Stimulated activated naive CD4-positive, alpha-beta T cell (primary cell): ENCODE data around the gene TMEM260.
"Not testable (repeated sequence)": the region's sequence is repeated elsewhere in the genome, so short reads cannot be mapped to it uniquely, and the experiment has no call there.

Experiments
- DNase-seq, 6 experiments: peaks; one replicate each; lab custom pipeline; 2025; lab: John Stamatoyannopoulos, UW

Gene TMEM260

DNA sequence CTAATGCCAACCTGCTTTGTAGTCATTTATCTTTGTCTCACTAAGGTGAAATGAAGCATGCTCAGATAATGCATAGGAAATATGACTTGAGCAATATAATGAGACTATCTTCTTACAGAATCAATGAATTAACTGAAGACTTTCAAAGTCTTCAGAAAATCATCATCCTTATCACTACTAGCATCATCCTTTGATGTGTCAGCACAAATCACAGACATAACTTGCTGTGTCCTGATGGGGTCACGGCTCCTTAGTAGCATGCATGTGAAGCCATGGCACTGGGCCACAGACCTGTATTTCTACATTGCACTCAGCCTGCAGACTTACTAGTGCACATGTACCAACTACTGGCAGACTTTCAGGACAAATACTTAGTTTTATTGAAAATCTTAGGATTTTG lies 18.9 kb downstream of the TMEM260 start:
- DNase-seq: no peak

DNA sequence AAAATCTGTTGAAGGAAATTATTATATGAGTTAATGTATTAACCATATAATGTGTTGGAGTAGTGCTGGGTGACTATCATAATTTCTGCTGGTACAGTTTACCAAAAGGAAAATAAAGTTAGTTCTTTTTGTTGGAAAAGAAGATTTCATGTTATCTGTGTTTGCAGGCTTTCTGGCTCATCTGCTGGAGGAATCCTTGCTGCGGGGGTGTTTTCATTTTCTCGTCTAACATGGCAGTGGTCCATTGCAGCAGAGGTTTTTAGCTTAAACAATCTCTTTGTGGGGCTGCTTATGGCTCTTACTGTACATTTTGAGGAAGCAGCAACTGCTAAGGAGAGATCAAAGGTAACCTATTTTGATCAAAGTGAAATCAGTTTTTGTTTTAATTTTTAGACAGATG lies 24.1 kb downstream of the TMEM260 start:
- no peak for DNase-seq

GRCh38 chr14:56608689-56609088 lies 29.1 kb downstream of the TMEM260 start:
- no peak for DNase-seq

- not testable (repeated sequence) for DNase-seq
These were observed 32.1 kb downstream of the TMEM260 start for GRCh38 chr14:56611663-56612062.

- no peak for DNase-seq
These were observed 37.5 kb downstream of the TMEM260 start for GRCh38 chr14:56617084-56617483.

DNA sequence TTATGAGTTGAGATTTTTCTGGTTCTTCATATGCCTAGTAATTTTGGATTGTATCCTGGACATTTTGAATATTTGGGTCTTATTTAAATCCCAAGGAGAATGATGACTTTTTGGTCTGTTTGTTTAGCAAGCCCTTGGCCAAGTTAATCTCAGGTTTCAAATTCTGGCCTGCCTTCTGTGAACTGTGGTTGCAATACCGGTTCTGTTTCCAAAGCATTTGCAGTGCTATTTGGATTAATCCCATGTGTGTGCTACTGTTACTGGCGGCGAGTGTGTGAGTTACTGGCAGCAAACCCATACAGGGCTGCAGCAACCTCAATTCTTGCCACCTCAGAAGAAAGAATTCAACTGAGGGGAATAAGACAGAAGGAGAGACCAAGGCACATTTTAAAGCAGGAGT lies 51.1 kb downstream of the TMEM260 start:
- DNase-seq: no peak

DNA sequence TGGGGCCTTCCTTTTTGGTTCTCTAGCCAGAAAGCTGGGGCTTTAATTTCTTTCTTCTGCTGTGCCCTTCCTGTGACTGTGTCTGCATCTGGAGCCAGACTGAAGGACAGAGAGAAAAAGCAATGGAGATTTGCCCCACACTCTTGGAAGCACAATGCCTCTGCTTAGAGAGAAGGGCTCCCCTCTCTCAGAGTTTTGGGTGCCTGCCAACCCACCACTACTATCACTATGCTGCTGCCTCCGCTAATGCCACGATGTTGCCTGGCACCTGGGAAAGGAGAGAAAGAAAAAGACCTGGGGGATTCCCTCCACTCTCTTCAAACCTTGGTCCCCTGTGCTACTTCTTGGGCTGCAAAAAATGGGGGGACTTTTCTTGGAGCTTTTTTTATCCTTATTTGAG lies 52.6 kb downstream of the TMEM260 start:
- no peak for DNase-seq

DNA sequence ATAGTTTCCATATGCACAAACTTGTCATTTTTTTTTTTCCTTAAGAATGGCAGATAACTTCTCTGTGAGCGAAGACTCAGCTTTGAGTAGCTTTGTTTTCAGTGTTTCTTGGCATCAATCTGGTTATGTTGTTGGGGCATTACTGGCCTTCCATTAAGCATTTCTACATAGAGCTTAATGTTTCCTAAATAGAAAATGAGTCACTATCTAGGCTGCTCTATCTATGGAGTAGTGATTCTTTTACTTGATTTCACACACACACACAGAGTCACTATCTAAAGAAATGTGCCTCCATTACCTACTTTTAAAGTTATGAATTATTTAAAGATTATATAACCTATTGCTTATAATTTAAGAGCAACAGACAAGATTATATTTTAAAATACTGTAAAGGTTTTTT lies 53.9 kb downstream of the TMEM260 start:
- DNase-seq: no peak

- no peak for DNase-seq
These were observed 55.4 kb downstream of the TMEM260 start for GRCh38 chr14:56635041-56635440.

DNA sequence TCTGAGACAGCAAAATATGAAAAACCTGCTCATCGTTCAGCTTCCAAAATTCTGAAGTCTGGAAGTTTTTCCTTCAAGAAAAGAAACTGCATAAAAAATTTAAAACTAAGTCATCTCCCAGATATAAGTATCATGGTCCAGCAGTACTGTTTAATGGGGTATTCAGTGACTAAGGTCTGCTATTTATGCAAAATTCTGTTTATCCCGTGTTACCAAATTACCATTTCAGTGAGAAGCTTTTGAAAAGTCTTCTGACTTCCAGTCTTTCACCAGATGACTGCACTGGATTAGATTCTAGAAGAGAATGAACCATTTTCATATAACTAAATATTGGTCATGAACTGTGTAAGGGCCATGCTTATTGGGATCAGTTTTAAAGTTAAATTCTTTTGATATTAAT lies 67.9 kb downstream of the TMEM260 start:
- DNase-seq: no peak

DNA sequence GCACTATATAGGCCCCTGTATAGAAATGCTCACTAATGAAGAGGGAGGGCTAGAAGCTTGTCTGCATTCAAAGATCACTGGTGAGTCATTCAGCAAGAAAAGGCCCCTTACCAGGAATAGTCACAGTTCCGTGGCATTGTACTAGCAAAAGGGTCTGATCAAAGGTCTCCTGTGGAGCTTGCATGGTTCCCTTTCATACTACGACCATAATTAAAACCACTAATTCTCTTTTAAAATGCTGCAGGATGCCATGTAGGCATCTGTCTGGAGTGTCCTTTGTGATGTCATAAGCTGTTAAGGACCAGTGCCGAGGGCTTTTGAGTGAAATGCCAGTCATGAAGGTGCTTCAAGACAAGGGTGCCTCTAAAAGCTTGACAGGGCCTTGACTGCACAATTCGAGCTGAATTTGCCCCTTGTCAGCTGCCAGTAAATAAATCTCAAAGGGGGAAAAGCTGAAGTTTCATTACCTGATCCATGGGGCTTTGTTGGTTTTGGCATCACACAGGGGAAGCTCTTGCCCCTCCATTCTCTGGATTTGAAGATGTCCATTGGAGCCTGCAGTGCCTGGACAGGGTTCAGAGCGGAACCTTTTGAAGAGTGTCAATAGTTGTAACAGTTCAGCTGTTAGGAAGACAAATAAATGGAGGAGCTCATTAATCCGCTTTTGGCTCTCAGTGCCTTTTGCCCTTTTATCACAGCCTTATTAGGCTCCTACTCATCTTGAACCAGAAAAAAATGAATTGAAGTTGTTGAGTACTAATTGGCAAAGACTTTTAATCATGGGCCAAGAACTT lies 69.1 kb downstream of the TMEM260 start:
- DNase-seq: no peak

- no peak for DNase-seq
These were observed 69.8 kb downstream of the TMEM260 start for GRCh38 chr14:56649382-56649781.

GRCh38 chr14:56650048-56650447 lies 70.5 kb downstream of the TMEM260 start:
- no peak for DNase-seq

DNA sequence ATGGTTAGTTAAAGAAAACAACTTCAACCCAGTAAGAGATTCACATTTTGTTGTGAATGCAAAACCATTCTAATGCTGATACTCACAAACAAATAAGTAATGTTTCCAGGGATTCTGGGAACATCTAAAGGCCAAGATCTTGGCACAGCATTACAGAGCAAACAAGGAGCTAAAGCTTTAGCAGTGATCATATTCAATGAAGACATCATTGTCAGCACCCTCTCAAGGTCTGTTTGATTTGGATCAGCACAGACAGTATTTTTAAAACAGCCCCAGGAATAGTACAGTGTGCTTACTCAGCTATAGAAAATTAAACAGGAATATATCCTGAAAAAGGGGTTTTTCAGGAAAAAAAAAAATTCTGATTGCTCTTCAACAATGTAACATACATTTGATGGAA lies 71.4 kb downstream of the TMEM260 start:
- no peak for DNase-seq

DNA sequence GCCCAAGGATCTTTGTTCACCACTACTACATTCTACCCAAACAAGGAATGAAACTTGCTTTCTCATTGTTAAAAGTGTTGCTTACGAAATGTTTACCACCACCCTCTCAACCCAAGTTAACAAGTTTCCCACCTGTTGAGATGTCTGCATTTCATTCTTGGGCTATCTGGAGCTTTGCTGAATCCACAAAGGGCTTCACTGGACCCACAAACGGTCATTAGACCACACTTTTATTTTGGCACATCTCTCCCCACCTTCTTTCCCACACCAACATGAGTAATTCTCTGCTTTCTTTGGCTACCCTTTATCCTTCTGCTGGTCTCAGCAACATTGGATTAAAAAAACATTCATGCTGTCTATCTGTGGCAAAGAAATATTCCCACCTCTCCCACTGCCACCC lies 78.0 kb downstream of the TMEM260 start:
- no peak for DNase-seq

- DNase-seq: no peak
These were observed 79.8 kb downstream of the TMEM260 start for GRCh38 chr14:56659378-56659777.

DNA sequence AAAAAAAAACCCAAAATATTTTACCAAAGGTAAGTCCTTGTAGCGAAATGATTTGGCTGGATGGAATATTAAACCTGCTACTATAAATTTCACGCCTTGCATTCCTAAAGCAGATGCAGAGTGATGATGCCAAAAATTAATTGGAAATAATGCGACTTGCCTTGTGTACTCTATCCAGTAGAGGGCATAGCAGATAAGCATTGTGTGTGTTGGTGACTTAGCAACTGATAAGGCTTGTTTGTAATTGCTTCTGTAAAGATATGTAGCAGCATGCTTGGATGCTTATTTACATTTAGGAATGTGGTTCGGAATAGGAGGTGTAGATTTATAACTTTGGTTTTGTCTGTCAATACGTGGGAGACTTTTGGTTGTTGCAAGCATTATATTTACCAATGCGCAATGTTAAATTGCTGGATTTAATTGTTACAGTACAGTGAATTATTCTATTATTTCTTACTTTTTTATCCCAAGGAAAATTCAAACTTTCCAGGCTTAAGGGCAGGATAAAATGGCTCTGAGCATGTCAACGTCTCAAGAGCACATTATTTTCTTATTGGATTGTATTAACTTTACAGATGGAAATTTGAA lies 80.5 kb downstream of the TMEM260 start:
- peak in 2 of 6 experiments; percentile 0 to 1 for DNase-seq

DNA sequence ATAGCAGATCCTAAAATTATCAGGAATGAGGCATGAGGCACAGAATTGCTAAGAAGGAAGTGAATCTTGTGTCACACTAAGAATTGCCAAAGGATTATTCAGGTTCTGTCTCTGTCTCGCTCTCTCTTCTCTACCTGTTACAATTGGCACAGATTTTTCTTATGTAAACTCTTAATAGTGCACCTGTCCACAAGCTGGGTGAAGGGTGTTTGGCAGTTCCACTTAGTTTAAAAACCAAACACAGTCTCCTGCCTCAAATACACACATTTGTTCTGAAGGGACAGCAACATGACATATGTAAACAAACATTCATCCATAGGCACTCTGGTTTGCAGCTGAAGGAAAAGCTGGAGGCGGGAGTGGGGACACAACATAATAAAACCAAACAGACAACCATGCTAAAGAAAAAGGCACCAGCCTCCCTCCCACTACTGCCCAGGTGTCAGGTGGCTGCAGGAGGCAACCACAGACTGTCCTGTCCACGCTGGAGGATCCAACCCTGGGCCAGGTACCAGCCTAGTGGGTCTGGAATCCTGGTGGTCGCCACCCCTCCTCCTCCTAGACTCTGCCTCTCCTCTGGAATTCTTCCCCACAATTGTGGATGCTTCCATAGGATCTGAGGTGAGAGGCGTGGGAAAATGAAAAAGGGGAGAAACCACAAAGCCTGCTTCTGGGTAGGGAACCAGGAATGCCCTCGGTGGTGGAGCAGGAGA lies 81.2 kb downstream of the TMEM260 start:
- no peak for DNase-seq

- no peak for DNase-seq
These were observed 81.9 kb downstream of the TMEM260 start for GRCh38 chr14:56661478-56661877.

- no peak for DNase-seq
These were observed 85.3 kb downstream of the TMEM260 start for GRCh38 chr14:56664811-56665421.

GRCh38 chr14:56666294-56666693 lies 86.7 kb downstream of the TMEM260 start:
- DNase-seq: no peak

- DNase-seq: no peak
These were observed 87.1 kb downstream of the TMEM260 start for GRCh38 chr14:56666716-56667115.

DNA sequence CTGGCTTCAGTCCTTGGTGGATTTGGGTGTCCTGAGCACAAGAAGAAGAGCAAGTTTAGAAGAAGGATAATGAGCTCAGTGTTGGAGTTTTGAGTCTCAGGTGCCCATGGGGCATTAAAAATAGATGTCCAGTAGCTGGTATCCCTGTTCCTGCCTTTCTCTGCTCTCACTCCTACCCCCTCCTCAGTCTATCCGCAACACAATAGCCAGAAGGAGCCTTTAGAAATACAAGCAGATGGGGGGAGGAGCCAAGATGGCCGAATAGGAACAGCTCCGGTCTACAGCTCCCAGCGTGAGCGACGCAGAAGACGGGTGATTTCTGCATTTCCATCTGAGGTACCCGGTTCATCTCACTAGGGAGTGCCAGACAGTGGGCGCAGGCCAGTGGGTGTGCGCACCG lies 87.7 kb downstream of the TMEM260 start:
- not testable (repeated sequence) for DNase-seq
